ENCODE measurements around the gene IRGC.

IRGC gene

GRCh38 chr19:43683905-43684304 is 32.0 kb upstream of the IRGC start:
- no peaks in the 10 kb centered on the region for H3K36me3 ChIP-seq (ENCODE audit: control insufficient read depth in 2 of 2, insufficient read depth in 1 of 2, low read length in 2 of 2)
- H3K4me3 ChIP-seq (ENCODE audit: low read depth, low read length), result no peak overlapping the region
- TF ChIP-seq, protein P1, sequence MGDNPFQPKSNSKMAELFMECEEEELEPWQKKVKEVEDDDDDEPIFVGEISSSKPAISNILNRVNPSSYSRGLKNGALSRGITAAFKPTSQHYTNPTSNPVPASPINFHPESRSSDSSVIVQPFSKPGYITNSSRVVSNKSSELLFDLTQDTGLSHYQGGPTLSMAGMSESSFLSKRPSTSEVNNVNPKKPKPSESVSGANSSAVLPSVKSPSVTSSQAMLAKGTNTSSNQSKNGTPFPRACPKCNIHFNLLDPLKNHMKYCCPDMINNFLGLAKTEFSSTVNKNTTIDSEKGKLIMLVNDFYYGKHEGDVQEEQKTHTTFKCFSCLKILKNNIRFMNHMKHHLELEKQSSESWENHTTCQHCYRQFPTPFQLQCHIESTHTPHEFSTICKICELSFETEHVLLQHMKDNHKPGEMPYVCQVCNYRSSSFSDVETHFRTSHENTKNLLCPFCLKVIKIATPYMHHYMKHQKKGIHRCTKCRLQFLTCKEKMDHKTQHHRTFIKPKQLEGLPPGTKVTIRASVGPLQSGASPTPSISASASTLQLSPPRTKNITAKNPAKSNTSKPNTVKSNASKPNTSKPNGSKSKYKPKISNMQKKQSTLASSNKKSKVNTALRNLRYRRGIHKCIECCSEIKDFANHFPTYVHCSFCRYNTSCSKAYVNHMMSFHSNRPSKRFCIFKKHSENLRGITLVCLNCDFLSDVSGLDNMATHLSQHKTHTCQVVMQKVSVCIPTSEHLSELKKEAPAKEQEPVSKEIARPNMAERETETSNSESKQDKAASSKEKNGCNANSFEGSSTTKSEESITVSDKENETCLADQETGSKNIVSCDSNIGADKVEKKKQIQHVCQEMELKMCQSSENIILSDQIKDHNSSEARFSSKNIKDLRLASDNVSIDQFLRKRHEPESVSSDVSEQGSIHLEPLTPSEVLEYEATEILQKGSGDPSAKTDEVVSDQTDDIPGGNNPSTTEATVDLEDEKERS (tag by site-specific recombination; IDR thresholded peaks at IDR 0.05), result peak; percentile 55; the same call in 1 of the 2 replicates
- no peak for TF ChIP-seq ZNF292 (tag by site-specific recombination; IDR thresholded peaks at IDR 0.05; ENCODE audit: borderline replicate concordance, low read depth)
- H3K4me1 ChIP-seq (ENCODE audit: control insufficient read depth, insufficient read depth, low read length), result peaks cover 13% of the 10 kb centered on the region
- no peak overlapping the region for H3K27ac ChIP-seq (ENCODE audit: extremely low read depth, low read depth, low read length)
- ChIA-PET CTCF (no interaction called here), POLR2A (interaction anchor here (0.6 kb wide), 1 partner anchor 66 kb away, joined by 3 read pairs; no protein-coding TSS in a partner anchor)
- no peaks in the 10 kb centered on the region for H3K9me3 ChIP-seq (ENCODE audit: control insufficient read depth, insufficient read depth, low read depth, low read length)

- Histone ChIP-seq H3K36me3 (ENCODE audit: control insufficient read depth in 2 of 2, insufficient read depth in 1 of 2, low read length in 2 of 2) (no peaks in the 10 kb centered on the region), H3K27ac (ENCODE audit: extremely low read depth, low read depth, low read length) (no peak overlapping the region), H3K4me3 (ENCODE audit: low read depth, low read length) (no peak overlapping the region), H3K4me1 (ENCODE audit: control insufficient read depth, insufficient read depth, low read length) (peaks cover 13% of the 10 kb centered on the region), H3K9me3 (ENCODE audit: control insufficient read depth, insufficient read depth, low read depth, low read length) (no peaks in the 10 kb centered on the region)
- no peak for TF ChIP-seq ZNF132 (tag by site-specific recombination; IDR thresholded peaks at IDR 0.05; ENCODE audit: borderline replicate concordance)
- ChIA-PET POLR2A (interaction anchor here (1.9 kb wide), 1 partner anchor 16 kb away, joined by 11 read pairs; no protein-coding TSS in a partner anchor), CTCF (interaction anchor here (1.4 kb wide), 1 partner anchor 82 kb away, joined by 4 read pairs; no protein-coding TSS in a partner anchor)
Observed at GRCh38 chr19:43684326-43684725, 31.6 kb upstream of the IRGC start.

DNA sequence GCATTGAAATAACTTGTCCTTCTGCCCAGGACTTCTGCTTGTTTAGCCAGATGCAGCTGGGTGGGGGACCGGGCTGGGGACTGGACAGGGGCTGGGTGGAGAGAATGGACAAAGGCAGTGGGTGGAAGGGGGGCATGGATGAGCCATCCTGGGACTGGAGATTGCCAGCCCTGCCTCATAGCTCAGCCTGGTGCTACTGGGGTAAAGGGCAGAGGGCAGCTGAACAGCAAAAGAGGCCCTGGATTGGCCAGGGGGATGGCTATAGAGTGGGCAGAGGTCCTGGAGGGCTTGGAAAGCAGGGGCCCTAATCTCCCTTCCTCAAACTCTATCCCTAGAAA is 28.2 kb upstream of the IRGC start:
- ChIA-PET CTCF (interaction anchor here (0.6 to 2.5 kb wide), 12 partner anchors 13 to 373 kb away, joined by 3 to 14 read pairs (median 5); partner anchors contain the start of gene PLAUR), POLR2A (interaction anchor here (0.5 to 2.5 kb wide), 11 partner anchors 10 to 224 kb away, joined by 3 to 64 read pairs (median 4); partner anchors contain the start of genes IRGQ, PLAUR, SMG9 and ZNF576)
- Histone ChIP-seq H3K36me3 (ENCODE audit: control insufficient read depth in 2 of 2, insufficient read depth in 1 of 2, low read length in 2 of 2) (no peaks in the 10 kb centered on the region), H3K4me1 (ENCODE audit: control insufficient read depth, insufficient read depth, low read length) (peaks cover 13% of the 10 kb centered on the region), H3K9me3 (ENCODE audit: control insufficient read depth, insufficient read depth, low read depth, low read length) (peaks cover 8% of the 10 kb centered on the region), H3K4me3 (ENCODE audit: low read depth, low read length) (no peak overlapping the region), H3K27ac (ENCODE audit: extremely low read depth, low read depth, low read length) (peak overlapping the region; percentile 45; the same call in 1 of the 2 replicates)
- TF ChIP-seq, protein P2, sequence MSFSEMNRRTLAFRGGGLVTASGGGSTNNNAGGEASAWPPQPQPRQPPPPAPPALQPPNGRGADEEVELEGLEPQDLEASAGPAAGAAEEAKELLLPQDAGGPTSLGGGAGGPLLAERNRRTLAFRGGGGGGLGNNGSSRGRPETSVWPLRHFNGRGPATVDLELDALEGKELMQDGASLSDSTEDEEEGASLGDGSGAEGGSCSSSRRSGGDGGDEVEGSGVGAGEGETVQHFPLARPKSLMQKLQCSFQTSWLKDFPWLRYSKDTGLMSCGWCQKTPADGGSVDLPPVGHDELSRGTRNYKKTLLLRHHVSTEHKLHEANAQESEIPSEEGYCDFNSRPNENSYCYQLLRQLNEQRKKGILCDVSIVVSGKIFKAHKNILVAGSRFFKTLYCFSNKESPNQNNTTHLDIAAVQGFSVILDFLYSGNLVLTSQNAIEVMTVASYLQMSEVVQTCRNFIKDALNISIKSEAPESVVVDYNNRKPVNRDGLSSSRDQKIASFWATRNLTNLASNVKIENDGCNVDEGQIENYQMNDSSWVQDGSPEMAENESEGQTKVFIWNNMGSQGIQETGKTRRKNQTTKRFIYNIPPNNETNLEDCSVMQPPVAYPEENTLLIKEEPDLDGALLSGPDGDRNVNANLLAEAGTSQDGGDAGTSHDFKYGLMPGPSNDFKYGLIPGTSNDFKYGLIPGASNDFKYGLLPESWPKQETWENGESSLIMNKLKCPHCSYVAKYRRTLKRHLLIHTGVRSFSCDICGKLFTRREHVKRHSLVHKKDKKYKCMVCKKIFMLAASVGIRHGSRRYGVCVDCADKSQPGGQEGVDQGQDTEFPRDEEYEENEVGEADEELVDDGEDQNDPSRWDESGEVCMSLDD (tag by site-specific recombination; IDR thresholded peaks at IDR 0.05), result peak; percentile 5; the same call in 1 of the 2 replicates
- TF ChIP-seq KLF7 (tag by site-specific recombination; IDR thresholded peaks at IDR 0.05; ENCODE audit: borderline replicate concordance), result no peak
- TF ChIP-seq ZNF2 (tag by site-specific recombination; IDR thresholded peaks at IDR 0.05), result peak; percentile 95; the same call in 1 of the 2 replicates
- TF ChIP-seq ZNF518A (tag by site-specific recombination; conservative IDR thresholded peaks at IDR 0.05; ENCODE audit: low read depth), result no peak
- TF ChIP-seq KLF9 (tag by site-specific recombination; IDR thresholded peaks at IDR 0.05; ENCODE audit: low read depth), result 0 out of 2 replicates have a peak, but pooled peaks have one; percentile 7
- TF ChIP-seq ZBTB20 (tag by site-specific recombination; IDR thresholded peaks at IDR 0.05), result 0 out of 2 replicates have a peak, but pooled peaks have one; percentile 5
